ENCODE measurements around the gene VRK3.

The VRK3 gene

GRCh38 chr19:49930483-49931011, 94.6 kb downstream of the VRK3 start:
- no peak for DNase-seq (ENCODE audit: low read depth in 2 of 2)

GRCh38 chr19:49929611-49930482, 95.3 kb downstream of the VRK3 start:
- DNase-seq (ENCODE audit: low read depth in 2 of 2), result peak; percentile 84 to 95

GRCh38 chr19:49929121-49929610, 96.0 kb downstream of the VRK3 start, which contains the start of the genes ATF5 and NUP62:
Gene ATF5, plus strand, starts transcription at chr19:49929205. Its CDS starts 1,646 bp downstream, at chr19:49930851.
Gene NUP62, minus strand, starts transcription at chr19:49929504. Its CDS starts 19,697 bp downstream, at chr19:49909807.
- peak; percentile 80 to 88 for DNase-seq (ENCODE audit: low read depth in 2 of 2)

GRCh38 chr19:49927526-49928264, 97.5 kb downstream of the VRK3 start:
- no peak for DNase-seq (ENCODE audit: low read depth in 2 of 2)

- DNase-seq (ENCODE audit: low read depth in 2 of 2), result no peak
Measured at GRCh38 chr19:49926515-49926914, 98.7 kb downstream of the VRK3 start.

Measured in stimulated activated CD8-positive, alpha-beta memory T cell treated with anti-CD3 and anti-CD28 coated beads, Interleukin-7, amount 100 ng/mL, for 4 hours (primary cell).